ENCODE measurements around the gene ALG12.

Gene ALG12

GRCh38 chr22:49958366-49958921 lies 40.2 kb upstream of the ALG12 start:
- Mint-ChIP-seq H3K27ac (no peak overlapping the region), H3K27me3 (ENCODE audit: low read depth, poor library complexity) (no peaks in the 10 kb centered on the region), H3K4me1 (peaks cover 30% of the 10 kb centered on the region), H3K36me3 (ENCODE audit: low read depth) (no peaks in the 10 kb centered on the region), H3K9me3 (no peaks in the 10 kb centered on the region), H3K4me3 (peak overlapping the region; percentile 69)
- TF ChIP-seq, protein P1, sequence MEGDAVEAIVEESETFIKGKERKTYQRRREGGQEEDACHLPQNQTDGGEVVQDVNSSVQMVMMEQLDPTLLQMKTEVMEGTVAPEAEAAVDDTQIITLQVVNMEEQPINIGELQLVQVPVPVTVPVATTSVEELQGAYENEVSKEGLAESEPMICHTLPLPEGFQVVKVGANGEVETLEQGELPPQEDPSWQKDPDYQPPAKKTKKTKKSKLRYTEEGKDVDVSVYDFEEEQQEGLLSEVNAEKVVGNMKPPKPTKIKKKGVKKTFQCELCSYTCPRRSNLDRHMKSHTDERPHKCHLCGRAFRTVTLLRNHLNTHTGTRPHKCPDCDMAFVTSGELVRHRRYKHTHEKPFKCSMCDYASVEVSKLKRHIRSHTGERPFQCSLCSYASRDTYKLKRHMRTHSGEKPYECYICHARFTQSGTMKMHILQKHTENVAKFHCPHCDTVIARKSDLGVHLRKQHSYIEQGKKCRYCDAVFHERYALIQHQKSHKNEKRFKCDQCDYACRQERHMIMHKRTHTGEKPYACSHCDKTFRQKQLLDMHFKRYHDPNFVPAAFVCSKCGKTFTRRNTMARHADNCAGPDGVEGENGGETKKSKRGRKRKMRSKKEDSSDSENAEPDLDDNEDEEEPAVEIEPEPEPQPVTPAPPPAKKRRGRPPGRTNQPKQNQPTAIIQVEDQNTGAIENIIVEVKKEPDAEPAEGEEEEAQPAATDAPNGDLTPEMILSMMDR (IDR thresholded peaks at IDR 0.05), result no peak
- no peak for DNase-seq

DNA sequence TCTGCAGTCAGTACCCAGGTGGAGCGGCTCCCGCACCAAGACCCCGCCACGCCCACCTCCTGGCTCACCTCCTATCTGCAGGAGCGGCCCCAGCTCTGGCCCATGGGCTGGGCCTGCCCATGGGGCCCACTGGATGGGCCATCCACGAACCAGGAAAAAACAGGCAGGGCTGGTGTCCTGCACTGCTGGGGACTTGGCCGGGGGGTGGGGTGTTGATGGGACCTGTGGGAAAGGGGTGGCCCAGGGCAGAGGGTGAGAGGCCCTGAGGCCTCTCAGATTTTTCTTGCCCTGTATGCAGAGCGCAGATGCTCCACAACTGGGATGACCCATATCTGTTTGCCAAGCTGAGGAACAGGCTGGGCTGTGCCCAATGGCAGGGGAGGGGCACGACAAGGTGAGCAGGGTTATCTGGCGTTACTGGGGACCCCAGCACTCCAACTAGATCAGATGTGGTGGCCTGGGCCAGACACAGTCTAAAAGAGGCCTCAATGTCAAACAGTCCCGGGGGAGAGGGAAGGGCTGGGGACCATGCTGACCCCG lies 39.7 kb upstream of the ALG12 start:
- H3K36me3 Mint-ChIP-seq (ENCODE audit: low read depth), result no peaks in the 10 kb centered on the region
- H3K4me1 Mint-ChIP-seq, result peaks cover 25% of the 10 kb centered on the region
- H3K4me3 Mint-ChIP-seq, result no peak overlapping the region
- no peak for DNase-seq
- no peaks in the 10 kb centered on the region for H3K27me3 Mint-ChIP-seq (ENCODE audit: low read depth, poor library complexity)
- H3K27ac Mint-ChIP-seq, result no peak overlapping the region
- no peaks in the 10 kb centered on the region for H3K9me3 Mint-ChIP-seq
- TF ChIP-seq, protein P1 (IDR thresholded peaks at IDR 0.05), result no peak

DNA sequence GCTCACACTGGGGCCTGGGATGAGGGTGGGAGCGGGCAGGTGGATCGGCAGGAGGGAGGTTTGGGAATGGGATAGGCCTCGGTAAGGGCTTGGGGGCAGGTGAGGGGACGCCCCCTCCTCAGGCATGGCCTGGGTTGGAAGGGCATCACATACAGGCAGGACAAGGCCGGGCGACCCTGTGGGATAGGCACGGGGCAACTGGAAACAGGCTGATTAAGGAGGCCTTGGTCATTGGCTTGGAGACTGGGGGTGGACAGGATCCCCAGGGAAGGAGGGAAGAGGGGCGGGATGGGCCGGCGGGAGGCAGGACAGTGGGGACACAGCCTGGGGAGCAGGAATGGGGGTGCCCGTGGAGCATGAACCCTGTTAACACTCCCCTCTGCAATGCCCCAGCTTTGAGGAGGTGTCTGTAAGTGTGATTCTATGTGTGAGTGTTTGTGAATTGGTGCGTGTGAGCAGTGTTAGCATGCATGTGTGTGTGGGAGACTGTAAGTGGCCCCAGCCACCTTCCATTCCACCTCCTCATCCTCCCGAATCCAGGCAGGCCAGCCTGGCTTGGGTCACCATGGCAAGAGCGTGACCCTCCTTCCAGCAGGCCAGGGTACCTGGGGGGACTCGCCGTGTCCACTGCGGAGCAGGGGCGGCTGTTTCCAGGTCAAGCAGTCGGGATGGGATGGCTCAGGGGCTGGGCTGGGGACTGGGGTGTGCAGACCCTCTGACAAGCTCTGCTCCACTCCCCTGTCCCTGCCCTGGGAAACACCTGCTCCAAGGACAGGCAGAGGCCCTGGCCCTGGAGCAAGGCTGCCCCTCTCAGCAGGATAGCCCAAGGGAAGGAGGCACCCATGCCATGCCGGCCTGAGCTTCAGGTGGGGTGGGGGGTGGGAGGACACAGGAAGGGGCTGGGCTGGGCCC lies 38.9 kb upstream of the ALG12 start:
- Mint-ChIP-seq H3K4me3 (no peak overlapping the region), H3K9me3 (no peaks in the 10 kb centered on the region), H3K27ac (peak overlapping the region; percentile 25), H3K27me3 (ENCODE audit: low read depth, poor library complexity) (no peaks in the 10 kb centered on the region), H3K36me3 (ENCODE audit: low read depth) (no peaks in the 10 kb centered on the region), H3K4me1 (peaks cover 29% of the 10 kb centered on the region)
- no peak for DNase-seq
- TF ChIP-seq, protein P1 (IDR thresholded peaks at IDR 0.05), result no peak

- no peak for DNase-seq
- Mint-ChIP-seq H3K9me3 (no peaks in the 10 kb centered on the region), H3K4me1 (peaks cover 31% of the 10 kb centered on the region), H3K27ac (no peak overlapping the region), H3K4me3 (no peak overlapping the region), H3K36me3 (ENCODE audit: low read depth) (no peaks in the 10 kb centered on the region), H3K27me3 (ENCODE audit: low read depth, poor library complexity) (no peaks in the 10 kb centered on the region)
- TF ChIP-seq, protein P1 (IDR thresholded peaks at IDR 0.05), result no peak
Measured at GRCh38 chr22:49956418-49956770, 38.2 kb upstream of the ALG12 start.

- no peak for DNase-seq
- no peaks in the 10 kb centered on the region for H3K9me3 Mint-ChIP-seq
- peaks cover 31% of the 10 kb centered on the region for H3K4me1 Mint-ChIP-seq
- H3K36me3 Mint-ChIP-seq (ENCODE audit: low read depth), result no peaks in the 10 kb centered on the region
- TF ChIP-seq, protein P1 (IDR thresholded peaks at IDR 0.05), result no peak
- no peak overlapping the region for H3K4me3 Mint-ChIP-seq
- no peaks in the 10 kb centered on the region for H3K27me3 Mint-ChIP-seq (ENCODE audit: low read depth, poor library complexity)
- H3K27ac Mint-ChIP-seq, result no peak overlapping the region
Measured at GRCh38 chr22:49955581-49956417, 37.6 kb upstream of the ALG12 start.
